ENCODE data around the gene TSEN34. TPM values are rescaled to one million over a fixed set of nuclear protein-coding genes. Genes with fewer than 3 reads are reported as not detected.

TSEN34 gene
- total RNA-seq (2014; rRNA removed; shearing (Covaris generic)), result 27.3 and 38.4 TPM in 2 replicates
- 92.9 and 99.4 TPM in 2 replicates for polyA plus RNA-seq (2014; cell fraction: nucleus; rRNA removed)

GRCh38 chr19:54191011-54191810 is at the start of gene TSEN34:
TSEN34 (plus strand) TSS chr19:54191308; CDS start chr19:54191365, 57 bp downstream.
- DNase-seq (ENCODE audit: extremely low read depth, low read depth), result peak; percentile 60

- DNase-seq (ENCODE audit: extremely low read depth, low read depth), result no peak
These were observed 49.8 kb upstream of the TSEN34 start for GRCh38 chr19:54141356-54141755.

GRCh38 chr19:54142166-54142780 is 48.8 kb upstream of the TSEN34 start:
- DNase-seq (ENCODE audit: extremely low read depth, low read depth), result no peak

GRCh38 chr19:54145541-54146158 is 45.5 kb upstream of the TSEN34 start:
- no peak for DNase-seq (ENCODE audit: extremely low read depth, low read depth)

- DNase-seq (ENCODE audit: extremely low read depth, low read depth), result no peak
These were observed 43.4 kb upstream of the TSEN34 start for GRCh38 chr19:54147676-54148075.

GRCh38 chr19:54148158-54148557 is 43.0 kb upstream of the TSEN34 start:
- DNase-seq (ENCODE audit: extremely low read depth, low read depth), result no peak

- DNase-seq (ENCODE audit: extremely low read depth, low read depth), result no peak
These were observed 41.9 kb upstream of the TSEN34 start for GRCh38 chr19:54149021-54149812.

GRCh38 chr19:54151362-54152035 is 39.6 kb upstream of the TSEN34 start:
- DNase-seq (ENCODE audit: extremely low read depth, low read depth), result no peak

- no peak for DNase-seq (ENCODE audit: extremely low read depth, low read depth)
These were observed 38.8 kb upstream of the TSEN34 start for GRCh38 chr19:54152267-54152666.

- DNase-seq (ENCODE audit: extremely low read depth, low read depth), result no peak
These were observed 38.1 kb upstream of the TSEN34 start for GRCh38 chr19:54152878-54153524.

GRCh38 chr19:54153731-54154326 is 37.3 kb upstream of the TSEN34 start:
- DNase-seq (ENCODE audit: extremely low read depth, low read depth), result no peak

GRCh38 chr19:54154603-54155345 is 36.3 kb upstream of the TSEN34 start:
- DNase-seq (ENCODE audit: extremely low read depth, low read depth), result no peak

- DNase-seq (ENCODE audit: extremely low read depth, low read depth), result no peak
These were observed 35.4 kb upstream of the TSEN34 start for GRCh38 chr19:54155694-54156093.

GRCh38 chr19:54156490-54156889 is 34.6 kb upstream of the TSEN34 start:
- DNase-seq (ENCODE audit: extremely low read depth, low read depth), result no peak

GRCh38 chr19:54156953-54157352 is 34.2 kb upstream of the TSEN34 start:
- no peak for DNase-seq (ENCODE audit: extremely low read depth, low read depth)

GRCh38 chr19:54158812-54159351 is 32.2 kb upstream of the TSEN34 start:
- DNase-seq (ENCODE audit: extremely low read depth, low read depth), result no peak

GRCh38 chr19:54159352-54160181 is 31.5 kb upstream of the TSEN34 start, which contains the start of gene LENG1:
LENG1 (minus strand) TSS chr19:54159721; CDS start chr19:54159695, 26 bp downstream.
- DNase-seq (ENCODE audit: extremely low read depth, low read depth), result peak; percentile 99

Data from NCI-H460 (cell line).